ENCODE results near the gene GNG14.
A peak's percentile ranks its signal among the peaks of the same experiment; 100 is the strongest.

Gene GNG14

GRCh38 chr19:12667731-12668302 is 20.0 kb upstream of the GNG14 start:
- no peak for TF ChIP-seq CTCF (conservative IDR thresholded peaks at IDR 0.05; ENCODE audit: low read depth, low read length)
- no peak for DNase-seq (ENCODE audit: low read depth)
- H3K4me3 ChIP-seq (ENCODE audit: low read depth, low read length): no peak overlapping the region

GRCh38 chr19:12668346-12668745 is 19.5 kb upstream of the GNG14 start:
- TF ChIP-seq CTCF (conservative IDR thresholded peaks at IDR 0.05; ENCODE audit: low read depth, low read length): no peak
- no peak for DNase-seq (ENCODE audit: low read depth)
- peak overlapping the region; percentile 81 for H3K4me3 ChIP-seq (ENCODE audit: low read depth, low read length)

GRCh38 chr19:12668932-12669269 is 18.9 kb upstream of the GNG14 start:
- H3K4me3 ChIP-seq (ENCODE audit: low read depth, low read length): peak overlapping the region; percentile 81
- no peak for TF ChIP-seq CTCF (conservative IDR thresholded peaks at IDR 0.05; ENCODE audit: low read depth, low read length)
- peak; percentile 80 for DNase-seq (ENCODE audit: low read depth)

GRCh38 chr19:12669270-12670158 is 18.3 kb upstream of the GNG14 start:
- DNase-seq (ENCODE audit: low read depth): peak; percentile 91
- TF ChIP-seq CTCF (conservative IDR thresholded peaks at IDR 0.05; ENCODE audit: low read depth, low read length): peak; percentile 16
- peak overlapping the region; percentile 81 for H3K4me3 ChIP-seq (ENCODE audit: low read depth, low read length)

GRCh38 chr19:12670159-12670928 is 17.5 kb upstream of the GNG14 start:
- TF ChIP-seq CTCF (conservative IDR thresholded peaks at IDR 0.05; ENCODE audit: low read depth, low read length): no peak
- peak overlapping the region; percentile 81 for H3K4me3 ChIP-seq (ENCODE audit: low read depth, low read length)
- DNase-seq (ENCODE audit: low read depth): no peak

GRCh38 chr19:12672744-12673143 is 15.1 kb upstream of the GNG14 start:
- DNase-seq (ENCODE audit: low read depth): no peak
- H3K4me3 ChIP-seq (ENCODE audit: low read depth, low read length): no peak overlapping the region
- no peak for TF ChIP-seq CTCF (conservative IDR thresholded peaks at IDR 0.05; ENCODE audit: low read depth, low read length)

Measured in choroid plexus epithelial cell (primary cell).